Panc1 (cell line): ENCODE measurements around the gene ABLIM2. TPM values are rescaled to one million over a fixed set of nuclear protein-coding genes. Genes with fewer than 3 reads are reported as not detected.

Experiments used
- ATAC-seq: fragments of 200-7000 bp; cut with Tn5 transposase; 2 replicates; pipeline ENCODE4 v1.9.1; 2020; ENCODE audit warnings: mild to moderate bottlenecking, moderate library complexity
- BruUV-seq: library from RNA; stranded (reverse); fragments of 400-500 nt; replicated peaks from 2 replicates; lab custom pipeline; 2021; lab: Mats Ljungman, UMichigan
- CTCF ChIA-PET: fragments of 300-600 bp; sonication (Branson Sonifier 250); formaldehyde crosslinking; loops from one replicate; lab custom pipeline; 2022; ENCODE audit warnings: antibody characterized with exemption; lab: Charles Lee
- POLR2A ChIA-PET: fragments of 300-600 bp; sonication (Branson Sonifier 250); formaldehyde crosslinking; loops from one replicate; lab custom pipeline; 2022; ENCODE audit warnings: antibody characterized with exemption; lab: Charles Lee
- DNase-seq: peaks from one replicate; pipeline ENCODE4 v3.0.0-alpha.2; 2010; ENCODE audit warnings: low read depth, low spot score
- H3K27ac ChIP-seq: 2 replicates; pipeline ENCODE4 v1.5.1; 2011; ENCODE audit warnings: mild to moderate bottlenecking, low read length, inconsistent platforms
- H3K27me3 ChIP-seq: fragments of 200-500 bp; sonication (Bioruptor generic); 2 replicates; pipeline ENCODE4 v1.6.0; 2014; ENCODE audit warnings: low read length, inconsistent platforms; ENCODE audit not compliant: control insufficient read depth, insufficient read depth
- H3K36me3 ChIP-seq: fragments of 200-500 bp; sonication (Bioruptor generic); 2 replicates; pipeline ENCODE4 v1.5.1; 2014; ENCODE audit warnings: inconsistent platforms, mild to moderate bottlenecking, low read length, moderate library complexity; ENCODE audit not compliant: control insufficient read depth, insufficient read depth
- H3K4me1 ChIP-seq: 2 replicates; pipeline ENCODE4 v1.5.1; 2011; ENCODE audit warnings: inconsistent platforms, mild to moderate bottlenecking, low read length, moderate library complexity; ENCODE audit not compliant: control insufficient read depth, insufficient read depth
- H3K4me3 ChIP-seq, 2 experiments: 2 replicates each; pipeline ENCODE4 v1.5.1; 2011 to 2012; ENCODE audit warnings: low read depth in 2 of 2, low read length in 2 of 2, mild to moderate bottlenecking in 2 of 2, inconsistent platforms in 1 of 2, moderate library complexity in 1 of 2
- H3K9me3 ChIP-seq: fragments of 200-500 bp; sonication (Bioruptor generic); 2 replicates; pipeline ENCODE4 v1.5.1; 2014; ENCODE audit warnings: low read depth, mild to moderate bottlenecking, inconsistent platforms, low read length, moderate library complexity; ENCODE audit not compliant: control insufficient read depth, insufficient read depth
- CTCF ChIP-seq: fragments of 450-650 bp; IDR thresholded peaks from 2 replicates; pipeline ENCODE4 v1.5.1; 2017; ENCODE audit warnings: mild to moderate bottlenecking
- POLR2AphosphoS5 ChIP-seq: IDR thresholded peaks from 2 replicates; pipeline ENCODE4 v1.6.1; 2012; ENCODE audit warnings: mild to moderate bottlenecking, low read depth, low read length, moderate library complexity
- REST ChIP-seq, 2 experiments: IDR thresholded peaks; 2 replicates each; pipeline ENCODE4 v1.6.1; 2011 to 2012; ENCODE audit warnings: low read depth in 2 of 2, control low read depth in 1 of 2, low read length in 1 of 2, mild to moderate bottlenecking in 1 of 2, moderate library complexity in 1 of 2; ENCODE audit not compliant: insufficient read depth in 1 of 2
- SIN3A ChIP-seq: IDR thresholded peaks from 2 replicates; pipeline ENCODE4 v1.6.1; 2012; ENCODE audit warnings: low read depth, mild to moderate bottlenecking, low read length, moderate library complexity, borderline replicate concordance; ENCODE audit not compliant: insufficient read depth
- TCF7L2 ChIP-seq: IDR thresholded peaks from 2 replicates; pipeline ENCODE4 v1.6.1; 2011; ENCODE audit warnings: mild to moderate bottlenecking, low read depth, low read length, inconsistent platforms
- in situ Hi-C: cut with HindIII; loops from 2 replicates; pipeline ENCODE4 v1.10.0; 2016; ENCODE audit warnings: low sequenced_read_pairs, low pct_unique_long_range_greater_than_20kb
- intact Hi-C: fragments of 100-400 bp; cut with micrococcal nuclease; formaldehyde crosslinking; loops from one replicate; pipeline ENCODE4 v1.10.0; 2022; ENCODE audit not compliant: unreplicated experiment
- total RNA-seq: library from RNA; stranded (reverse); gene quantifications from one replicate; pipeline ENCODE4 v1.2.1, GENCODE V29; 2021; ENCODE audit not compliant: unreplicated experiment

ABLIM2 gene
- total RNA-seq, 1 experiment from 2014 or later: 0.64 TPM

- CTCF ChIA-PET: no interaction called here
- TF ChIP-seq CTCF (no peak), TCF7L2 (no peak), SIN3A (no peak), REST (IDR thresholded peaks at IDR 0.05; ENCODE audit: insufficient read depth in 1 of 2, low read depth in 2 of 2, low read length in 1 of 2) (no peak), POLR2AphosphoS5 (no peak)
- no peaks in the 10 kb centered on the region for H3K9me3 ChIP-seq
- no peak overlapping the region for H3K4me3 ChIP-seq
- no peaks in the 10 kb centered on the region for H3K4me1 ChIP-seq
- H3K27me3 ChIP-seq: no peaks in the 10 kb centered on the region
- H3K27ac ChIP-seq: no peak overlapping the region
- intact Hi-C loops (no loop called here), in situ Hi-C loops (no loop called here)
- POLR2A ChIA-PET: no interaction called here
- ATAC-seq (no peak), DNase-seq (no peak)
- BruUV-seq: no TSS peak
- H3K36me3 ChIP-seq: no peaks in the 10 kb centered on the region
Measured at GRCh38 chr4:8058031-8058479, 100.6 kb downstream of the ABLIM2 start.

- intact Hi-C loops (no loop called here), in situ Hi-C loops (no loop called here)
- H3K4me3 ChIP-seq: no peak overlapping the region
- BruUV-seq: no TSS peak
- DNase-seq (no peak), ATAC-seq (no peak)
- TF ChIP-seq SIN3A (no peak), POLR2AphosphoS5 (no peak), CTCF (no peak), TCF7L2 (no peak), REST (IDR thresholded peaks at IDR 0.05; ENCODE audit: insufficient read depth in 1 of 2, low read depth in 2 of 2, low read length in 1 of 2) (no peak)
- H3K27ac ChIP-seq: no peak overlapping the region
- ChIA-PET CTCF (no interaction called here), POLR2A (no interaction called here)
- no peaks in the 10 kb centered on the region for H3K27me3 ChIP-seq
- no peaks in the 10 kb centered on the region for H3K4me1 ChIP-seq
- H3K9me3 ChIP-seq: no peaks in the 10 kb centered on the region
- no peaks in the 10 kb centered on the region for H3K36me3 ChIP-seq
Measured at GRCh38 chr4:8055206-8055605, 103.4 kb downstream of the ABLIM2 start.
